ENCODE results near the gene TMEM120A. TPM values are rescaled to one million over a fixed set of nuclear protein-coding genes. Genes with fewer than 3 reads are reported as not detected.

The TMEM120A gene
- total and polyA plus RNA-seq, 10 of the 15 experiments (the other 5 are each of a cell fraction or from before 2014, with no cell fraction given) = 0.43 to 86.6 (median 18.5) TPM

DNA sequence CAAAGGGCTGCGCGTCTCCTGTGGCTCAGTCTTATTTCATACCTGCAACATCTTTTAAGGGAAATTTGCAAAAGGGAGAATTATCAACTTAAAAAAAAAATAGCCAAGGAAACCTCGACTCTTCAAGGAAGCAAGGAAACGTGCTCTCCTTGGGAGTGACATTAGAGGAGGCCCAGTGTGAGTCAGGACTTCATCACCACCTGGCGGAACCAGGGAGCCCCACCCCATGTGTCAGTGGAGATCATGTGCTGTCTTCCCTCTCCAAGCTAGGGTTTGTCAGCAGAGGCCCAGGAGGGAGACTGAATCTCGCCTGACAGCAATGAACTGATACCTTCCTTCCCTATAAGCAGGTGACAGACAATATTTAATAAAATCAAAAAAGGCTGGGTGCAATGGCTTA lies 50.5 kb downstream of the TMEM120A start (continued):
- TF ChIP-seq, protein P1, sequence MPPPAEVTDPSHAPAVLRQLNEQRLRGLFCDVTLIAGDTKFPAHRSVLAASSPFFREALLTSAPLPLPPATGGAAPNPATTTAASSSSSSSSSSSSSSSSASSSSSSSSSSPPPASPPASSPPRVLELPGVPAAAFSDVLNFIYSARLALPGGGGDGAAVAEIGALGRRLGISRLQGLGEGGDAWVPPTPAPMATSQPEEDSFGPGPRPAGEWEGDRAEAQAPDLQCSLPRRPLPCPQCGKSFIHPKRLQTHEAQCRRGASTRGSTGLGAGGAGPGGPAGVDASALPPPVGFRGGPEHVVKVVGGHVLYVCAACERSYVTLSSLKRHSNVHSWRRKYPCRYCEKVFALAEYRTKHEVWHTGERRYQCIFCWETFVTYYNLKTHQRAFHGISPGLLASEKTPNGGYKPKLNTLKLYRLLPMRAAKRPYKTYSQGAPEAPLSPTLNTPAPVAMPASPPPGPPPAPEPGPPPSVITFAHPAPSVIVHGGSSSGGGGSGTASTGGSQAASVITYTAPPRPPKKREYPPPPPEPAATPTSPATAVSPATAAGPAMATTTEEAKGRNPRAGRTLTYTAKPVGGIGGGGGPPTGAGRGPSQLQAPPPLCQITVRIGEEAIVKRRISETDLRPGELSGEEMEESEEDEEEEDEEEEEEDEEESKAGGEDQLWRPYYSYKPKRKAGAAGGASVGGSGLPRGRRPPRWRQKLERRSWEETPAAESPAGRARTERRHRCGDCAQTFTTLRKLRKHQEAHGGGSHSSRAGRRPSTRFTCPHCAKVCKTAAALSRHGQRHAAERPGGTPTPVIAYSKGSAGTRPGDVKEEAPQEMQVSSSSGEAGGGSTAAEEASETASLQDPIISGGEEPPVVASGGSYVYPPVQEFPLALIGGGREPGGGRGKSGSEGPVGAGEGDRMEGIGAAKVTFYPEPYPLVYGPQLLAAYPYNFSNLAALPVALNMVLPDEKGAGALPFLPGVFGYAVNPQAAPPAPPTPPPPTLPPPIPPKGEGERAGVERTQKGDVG (CRISPR knock-in tag; IDR thresholded peaks at IDR 0.05) = no peak
- TF ChIP-seq KAT2A (conservative IDR thresholded peaks at IDR 0.05; ENCODE audit: control insufficient read depth, low read depth, low read length) = no peak
- no peak for TF ChIP-seq IRF4 (IDR thresholded peaks at IDR 0.05; ENCODE audit: low read depth, low read length)

DNA sequence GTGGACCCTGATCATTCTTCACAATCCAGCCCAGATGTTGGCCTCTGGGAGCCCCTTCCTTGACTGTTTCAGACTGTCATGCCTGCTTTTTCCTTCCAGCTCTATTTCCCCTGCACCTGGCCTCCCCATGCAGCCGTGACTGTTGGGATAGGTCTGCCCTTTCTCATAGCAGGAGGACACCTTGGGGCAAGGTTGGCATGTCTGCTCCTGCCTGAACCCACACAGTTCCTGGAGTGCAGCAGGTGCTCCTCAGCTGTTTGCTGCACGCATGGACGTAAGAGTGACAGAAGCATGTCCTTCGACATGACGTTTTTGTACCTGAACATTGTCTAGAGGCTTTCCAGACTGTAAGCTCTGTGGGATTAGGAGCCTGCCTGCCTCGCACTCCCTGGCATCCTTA lies 55.5 kb downstream of the TMEM120A start:
- in situ Hi-C loops (cut with MboI) = no loop called here
- ChIA-PET SMC1A (ENCODE audit: uncharacterized antibody, unreplicated experiment) (no interaction called here), RAD21 (ENCODE audit: unreplicated experiment) (no interaction called here), POLR2A (interaction anchor here (0.6 kb wide), 1 partner anchor 430 kb away, joined by 3 read pairs; no protein-coding TSS in a partner anchor), CTCF (no interaction called here)
- FAIRE-seq (no peak), ATAC-seq (no peak), DNase-seq (ENCODE audit: low read depth, low spot score) (no peak)
- intact Hi-C loops (cut with micrococcal nuclease; ENCODE audit: unreplicated experiment) = no loop called here
- no TSS peak for BruUV-seq (replicated peaks)
- H3K27ac ChIP-seq (ENCODE audit: control insufficient read depth, insufficient read depth) = no peak overlapping the region
- H3K79me2 ChIP-seq (ENCODE audit: control insufficient read depth, insufficient read depth, low read length) = no peaks in the 10 kb centered on the region; the same call in 1 of the 2 replicates
- H3K4me1 ChIP-seq (ENCODE audit: control insufficient read depth, insufficient read depth, low read length) = no peaks in the 10 kb centered on the region
- no peaks in the 10 kb centered on the region for H3K27me3 ChIP-seq (replicated peaks in 1 of 2; ENCODE audit: control insufficient read depth in 2 of 2, insufficient read depth in 2 of 2, low read length in 1 of 2)
- no peak overlapping the region for H3K4me3 ChIP-seq
- no peaks in the 10 kb centered on the region for H4K20me1 ChIP-seq (ENCODE audit: control insufficient read depth, insufficient read depth)
- WGBS (ENCODE audit: insufficient coverage, insufficient replicate concordance, low lambda C conversion rate, missing lambda C conversion rate) = 89% methylated on average over 6 of the region's 6 CpGs
- no peaks in the 10 kb centered on the region for H3K9me3 ChIP-seq (replicated peaks; ENCODE audit: control insufficient read depth, insufficient read depth, low read length)
- H3K36me3 ChIP-seq (ENCODE audit: control insufficient read depth in 2 of 2, insufficient read depth in 2 of 2, low read length in 1 of 2) = no peaks in the 10 kb centered on the region; a peak in 1 of 4 replicates
- no peak overlapping the region for H3K9ac ChIP-seq (ENCODE audit: control insufficient read depth, insufficient read depth, low read length)
- H3K4me2 ChIP-seq (ENCODE audit: control insufficient read depth, insufficient read depth) = no peak overlapping the region
- H2AFZ ChIP-seq (ENCODE audit: control insufficient read depth, low read depth, low read length) = no peak overlapping the region
- TF ChIP-seq SUPT20H (IDR thresholded peaks at IDR 0.05; ENCODE audit: borderline replicate concordance, control insufficient read depth, low read depth, low read length) (no peak), CHD4 (IDR thresholded peaks at IDR 0.05) (no peak), TCF3 (IDR thresholded peaks at IDR 0.05; ENCODE audit: borderline replicate concordance, insufficient read depth, low read depth, low read length) (no peak), BACH1 (IDR thresholded peaks at IDR 0.05; ENCODE audit: borderline replicate concordance) (no peak), RAD51 (IDR thresholded peaks at IDR 0.05) (no peak), MXI1 (IDR thresholded peaks at IDR 0.05; ENCODE audit: low read depth, low read length) (no peak), DPF2 (IDR thresholded peaks at IDR 0.05) (no peak), TBL1XR1 (IDR thresholded peaks at IDR 0.05; ENCODE audit: low read depth, low read length) (no peak), ATF7 (IDR thresholded peaks at IDR 0.05; ENCODE audit: low read depth) (no peak), CREB1 (IDR thresholded peaks at IDR 0.05; ENCODE audit: low read depth) (no peak), EP300 (IDR thresholded peaks at IDR 0.05; ENCODE audit: borderline replicate concordance in 1 of 2, control insufficient read depth in 1 of 2, low read depth in 2 of 2, low read length in 2 of 2) (no peak), NBN (IDR thresholded peaks at IDR 0.05) (no peak), NFYB (IDR thresholded peaks at IDR 0.05; ENCODE audit: insufficient read depth, low read depth, low read length) (no peak), LARP7 (IDR thresholded peaks at IDR 0.05) (no peak), MEF2A (IDR thresholded peaks at IDR 0.05; ENCODE audit: insufficient read depth, low read depth, low read length) (no peak), ZNF622 (IDR thresholded peaks at IDR 0.05) (no peak), ASH2L (IDR thresholded peaks at IDR 0.05; ENCODE audit: borderline replicate concordance, low read depth) (no peak)
- TF ChIP-seq, protein P2, sequence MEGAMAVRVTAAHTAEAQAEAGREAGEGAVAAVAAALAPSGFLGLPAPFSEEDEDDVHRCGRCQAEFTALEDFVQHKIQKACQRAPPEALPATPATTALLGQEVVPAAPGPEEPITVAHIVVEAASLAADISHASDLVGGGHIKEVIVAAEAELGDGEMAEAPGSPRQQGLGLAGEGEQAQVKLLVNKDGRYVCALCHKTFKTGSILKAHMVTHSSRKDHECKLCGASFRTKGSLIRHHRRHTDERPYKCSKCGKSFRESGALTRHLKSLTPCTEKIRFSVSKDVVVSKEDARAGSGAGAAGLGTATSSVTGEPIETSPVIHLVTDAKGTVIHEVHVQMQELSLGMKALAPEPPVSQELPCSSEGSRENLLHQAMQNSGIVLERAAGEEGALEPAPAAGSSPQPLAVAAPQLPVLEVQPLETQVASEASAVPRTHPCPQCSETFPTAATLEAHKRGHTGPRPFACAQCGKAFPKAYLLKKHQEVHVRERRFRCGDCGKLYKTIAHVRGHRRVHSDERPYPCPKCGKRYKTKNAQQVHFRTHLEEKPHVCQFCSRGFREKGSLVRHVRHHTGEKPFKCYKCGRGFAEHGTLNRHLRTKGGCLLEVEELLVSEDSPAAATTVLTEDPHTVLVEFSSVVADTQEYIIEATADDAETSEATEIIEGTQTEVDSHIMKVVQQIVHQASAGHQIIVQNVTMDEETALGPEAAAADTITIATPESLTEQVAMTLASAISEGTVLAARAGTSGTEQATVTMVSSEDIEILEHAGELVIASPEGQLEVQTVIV (IDR thresholded peaks at IDR 0.05; ENCODE audit: borderline replicate concordance, partially characterized antibody) = no peak

Data from GM12878 (cell line).